Neural cell (in vitro differentiated cells): ENCODE data around the gene PDE9A. TPM values are rescaled to one million over a fixed set of nuclear protein-coding genes. Genes with fewer than 3 reads are reported as not detected.

Experiments
- H2AFZ ChIP-seq: fragments of 200-600, 300-800 bp; sonication (generic), shearing (Covaris generic); 2 replicates; pipeline ENCODE4 v1.6.0; 2014; ENCODE audit warnings: low read depth, mild to moderate bottlenecking, antibody characterized with exemption, low read length, moderate library complexity
- H3F3A ChIP-seq: fragments of 200-600 bp; shearing (Covaris generic); 2 replicates; pipeline ENCODE4 v1.6.1; 2016; ENCODE audit warnings: mild to moderate bottlenecking, moderate library complexity, mixed read lengths, antibody characterized with exemption, low read length; ENCODE audit not compliant: insufficient read depth, poor library complexity, severe bottlenecking
- H3K27ac ChIP-seq: fragments of 200-600, 300-800 bp; sonication (generic), shearing (Covaris generic); 2 replicates; pipeline ENCODE4 v1.5.1; 2014; ENCODE audit warnings: mild to moderate bottlenecking, low read length, moderate library complexity
- H3K27me3 ChIP-seq: fragments of 300-800, 200-600 bp; sonication (generic), shearing (Covaris generic); 2 replicates; pipeline ENCODE4 v1.6.0; 2014; ENCODE audit warnings: mild to moderate bottlenecking, low read depth, low read length, moderate library complexity; ENCODE audit not compliant: insufficient read depth
- H3K36me3 ChIP-seq: fragments of 300-800, 200-600 bp; sonication (generic), shearing (Covaris generic); 2 replicates; pipeline ENCODE4 v1.5.1; 2014; ENCODE audit warnings: mild to moderate bottlenecking, antibody characterized with exemption, low read length, moderate library complexity; ENCODE audit not compliant: insufficient read depth
- H3K4me2 ChIP-seq: fragments of 300-800, 200-600 bp; sonication (generic), shearing (Covaris generic); 2 replicates; pipeline ENCODE4 v1.6.0; 2014; ENCODE audit warnings: mild to moderate bottlenecking, low read length
- H3K4me3 ChIP-seq: fragments of 300-800, 200-600 bp; sonication (generic), shearing (Covaris generic); 2 replicates; pipeline ENCODE4 v1.5.1; 2014; ENCODE audit warnings: mild to moderate bottlenecking, low read length, moderate library complexity
- H3K79me2 ChIP-seq: fragments of 200-600 bp; shearing (Covaris generic); replicated peaks from 2 replicates; pipeline ENCODE4 v1.6.0; 2014; ENCODE audit warnings: mild to moderate bottlenecking, low read length, moderate library complexity; ENCODE audit not compliant: insufficient read depth
- H3K9ac ChIP-seq: fragments of 300-800, 200-600 bp; sonication (generic), shearing (Covaris generic); 2 replicates; pipeline ENCODE4 v1.6.1; 2016; ENCODE audit warnings: mild to moderate bottlenecking, low read length, mixed read lengths
- H3K9me2 ChIP-seq: fragments of 200-600 bp; shearing (Covaris generic); 2 replicates; pipeline ENCODE4 v1.6.1; 2016; ENCODE audit warnings: mild to moderate bottlenecking, low read length, mixed read lengths; ENCODE audit not compliant: insufficient read depth
- H3K9me3 ChIP-seq: fragments of 200-600, 300-800 bp; sonication (generic), shearing (Covaris generic); 2 replicates; pipeline ENCODE4 v1.6.1; 2016; ENCODE audit warnings: mild to moderate bottlenecking, mixed run types, low read length, moderate library complexity, mixed read lengths
- H4K20me1 ChIP-seq: fragments of 200-600 bp; shearing (Covaris generic); 2 replicates; pipeline ENCODE4 v1.6.1; 2016; ENCODE audit warnings: mild to moderate bottlenecking, mixed run types; ENCODE audit not compliant: insufficient read depth
- EP300 ChIP-seq: fragments of 450-650 bp; conservative IDR thresholded peaks from 2 replicates; pipeline ENCODE4 v1.6.1; 2014; ENCODE audit warnings: antibody characterized with exemption, mild to moderate bottlenecking, moderate library complexity; ENCODE audit not compliant: poor library complexity, severe bottlenecking
- EZH2 ChIP-seq: fragments of 200-600, 300-800 bp; shearing (Covaris generic), sonication (generic); IDR thresholded peaks from 2 replicates; pipeline ENCODE4 v1.6.1; 2014; ENCODE audit warnings: antibody characterized with exemption, low read length, borderline replicate concordance, mild to moderate bottlenecking; ENCODE audit not compliant: insufficient read depth, poor library complexity, severe bottlenecking
- MXI1 ChIP-seq: fragments of 450-650 bp; conservative IDR thresholded peaks from 2 replicates; pipeline ENCODE4 v1.6.1; 2014; ENCODE audit warnings: antibody characterized with exemption, mild to moderate bottlenecking; ENCODE audit not compliant: poor library complexity, severe bottlenecking
- POLR2AphosphoS5 ChIP-seq: IDR thresholded peaks from 2 replicates; pipeline ENCODE4 v1.6.1; 2012
- RAD21 ChIP-seq: fragments of 450-650 bp; conservative IDR thresholded peaks from 2 replicates; pipeline ENCODE4 v1.6.1; 2014; ENCODE audit warnings: antibody characterized with exemption, mild to moderate bottlenecking, moderate library complexity
- SMC3 ChIP-seq: fragments of 450-650 bp; conservative IDR thresholded peaks from 2 replicates; pipeline ENCODE4 v1.6.1; 2014; ENCODE audit warnings: antibody characterized with exemption, mild to moderate bottlenecking, moderate library complexity; ENCODE audit not compliant: poor library complexity
- TAF1 ChIP-seq: IDR thresholded peaks from 2 replicates; pipeline ENCODE4 v1.6.1; 2012; ENCODE audit warnings: low read depth
- polyA plus RNA-seq: library from polyadenylated mRNA; depleted of rRNA; stranded (reverse); fragments of >200 nt; gene quantifications from 2 replicates; pipeline ENCODE4 v1.2.3, GENCODE V29; 2014
- TF ChIP-seq, protein P1 (sequence below): IDR thresholded peaks from 2 replicates; pipeline ENCODE4 v1.6.1; 2012; ENCODE audit warnings: borderline replicate concordance
- TF ChIP-seq, protein P2 (sequence below): fragments of 450-650 bp; IDR thresholded peaks from 2 replicates; pipeline ENCODE4 v1.5.1; 2014; ENCODE audit warnings: antibody characterized with exemption, mild to moderate bottlenecking, moderate library complexity; ENCODE audit not compliant: poor library complexity, severe bottlenecking

Gene PDE9A
- polyA plus RNA-seq, 1 donor from 2014 or later = 32.2 TPM

DNA sequence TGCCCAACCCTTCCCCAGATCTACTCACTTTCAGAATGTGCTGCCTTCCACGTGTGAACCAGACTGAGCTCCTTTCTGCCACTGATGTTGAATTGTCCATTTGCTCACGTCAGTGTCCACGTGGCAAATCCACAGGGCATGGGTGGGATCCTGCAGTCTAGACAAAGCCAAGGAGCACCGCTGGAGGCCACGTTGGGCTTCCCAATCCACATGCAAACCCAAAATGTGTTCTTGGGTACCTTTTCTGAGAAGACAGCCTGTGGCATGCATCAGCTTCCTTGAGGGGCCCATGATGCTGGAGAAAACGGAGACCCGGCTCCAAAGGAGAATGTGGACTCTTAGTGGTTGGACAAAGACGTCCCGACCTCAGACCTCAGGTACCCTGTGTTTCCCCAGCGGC lies 87.6 kb downstream of the PDE9A start:
- no peaks in the 10 kb centered on the region for H3F3A ChIP-seq
- H3K4me2 ChIP-seq = no peak overlapping the region
- H3K9ac ChIP-seq = no peak overlapping the region
- no peaks in the 10 kb centered on the region for H3K79me2 ChIP-seq
- H2AFZ ChIP-seq = no peak overlapping the region
- H4K20me1 ChIP-seq = no peaks in the 10 kb centered on the region
- H3K27ac ChIP-seq = no peak overlapping the region
- H3K9me3 ChIP-seq = no peaks in the 10 kb centered on the region
- peaks cover under 1% of the 10 kb centered on the region for H3K36me3 ChIP-seq
- H3K9me2 ChIP-seq = no peaks in the 10 kb centered on the region
- H3K4me3 ChIP-seq = no peak overlapping the region
- TF ChIP-seq POLR2AphosphoS5 (no peak), MXI1 (no peak), RAD21 (no peak), TAF1 (no peak), EZH2 (no peak), SMC3 (no peak), EP300 (no peak)
- TF ChIP-seq, protein P1, sequence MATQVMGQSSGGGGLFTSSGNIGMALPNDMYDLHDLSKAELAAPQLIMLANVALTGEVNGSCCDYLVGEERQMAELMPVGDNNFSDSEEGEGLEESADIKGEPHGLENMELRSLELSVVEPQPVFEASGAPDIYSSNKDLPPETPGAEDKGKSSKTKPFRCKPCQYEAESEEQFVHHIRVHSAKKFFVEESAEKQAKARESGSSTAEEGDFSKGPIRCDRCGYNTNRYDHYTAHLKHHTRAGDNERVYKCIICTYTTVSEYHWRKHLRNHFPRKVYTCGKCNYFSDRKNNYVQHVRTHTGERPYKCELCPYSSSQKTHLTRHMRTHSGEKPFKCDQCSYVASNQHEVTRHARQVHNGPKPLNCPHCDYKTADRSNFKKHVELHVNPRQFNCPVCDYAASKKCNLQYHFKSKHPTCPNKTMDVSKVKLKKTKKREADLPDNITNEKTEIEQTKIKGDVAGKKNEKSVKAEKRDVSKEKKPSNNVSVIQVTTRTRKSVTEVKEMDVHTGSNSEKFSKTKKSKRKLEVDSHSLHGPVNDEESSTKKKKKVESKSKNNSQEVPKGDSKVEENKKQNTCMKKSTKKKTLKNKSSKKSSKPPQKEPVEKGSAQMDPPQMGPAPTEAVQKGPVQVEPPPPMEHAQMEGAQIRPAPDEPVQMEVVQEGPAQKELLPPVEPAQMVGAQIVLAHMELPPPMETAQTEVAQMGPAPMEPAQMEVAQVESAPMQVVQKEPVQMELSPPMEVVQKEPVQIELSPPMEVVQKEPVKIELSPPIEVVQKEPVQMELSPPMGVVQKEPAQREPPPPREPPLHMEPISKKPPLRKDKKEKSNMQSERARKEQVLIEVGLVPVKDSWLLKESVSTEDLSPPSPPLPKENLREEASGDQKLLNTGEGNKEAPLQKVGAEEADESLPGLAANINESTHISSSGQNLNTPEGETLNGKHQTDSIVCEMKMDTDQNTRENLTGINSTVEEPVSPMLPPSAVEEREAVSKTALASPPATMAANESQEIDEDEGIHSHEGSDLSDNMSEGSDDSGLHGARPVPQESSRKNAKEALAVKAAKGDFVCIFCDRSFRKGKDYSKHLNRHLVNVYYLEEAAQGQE = no peak
- TF ChIP-seq, protein P2, sequence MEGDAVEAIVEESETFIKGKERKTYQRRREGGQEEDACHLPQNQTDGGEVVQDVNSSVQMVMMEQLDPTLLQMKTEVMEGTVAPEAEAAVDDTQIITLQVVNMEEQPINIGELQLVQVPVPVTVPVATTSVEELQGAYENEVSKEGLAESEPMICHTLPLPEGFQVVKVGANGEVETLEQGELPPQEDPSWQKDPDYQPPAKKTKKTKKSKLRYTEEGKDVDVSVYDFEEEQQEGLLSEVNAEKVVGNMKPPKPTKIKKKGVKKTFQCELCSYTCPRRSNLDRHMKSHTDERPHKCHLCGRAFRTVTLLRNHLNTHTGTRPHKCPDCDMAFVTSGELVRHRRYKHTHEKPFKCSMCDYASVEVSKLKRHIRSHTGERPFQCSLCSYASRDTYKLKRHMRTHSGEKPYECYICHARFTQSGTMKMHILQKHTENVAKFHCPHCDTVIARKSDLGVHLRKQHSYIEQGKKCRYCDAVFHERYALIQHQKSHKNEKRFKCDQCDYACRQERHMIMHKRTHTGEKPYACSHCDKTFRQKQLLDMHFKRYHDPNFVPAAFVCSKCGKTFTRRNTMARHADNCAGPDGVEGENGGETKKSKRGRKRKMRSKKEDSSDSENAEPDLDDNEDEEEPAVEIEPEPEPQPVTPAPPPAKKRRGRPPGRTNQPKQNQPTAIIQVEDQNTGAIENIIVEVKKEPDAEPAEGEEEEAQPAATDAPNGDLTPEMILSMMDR = no peak
- H3K27me3 ChIP-seq = no peaks in the 10 kb centered on the region

GRCh38 chr21:42744520-42745445 lies 91.4 kb downstream of the PDE9A start:
- H3K36me3 ChIP-seq = no peaks in the 10 kb centered on the region
- no peaks in the 10 kb centered on the region for H3K9me3 ChIP-seq
- no peaks in the 10 kb centered on the region for H4K20me1 ChIP-seq
- H3F3A ChIP-seq = no peaks in the 10 kb centered on the region
- H3K4me2 ChIP-seq = no peak overlapping the region
- H3K79me2 ChIP-seq = no peaks in the 10 kb centered on the region
- H3K9me2 ChIP-seq = no peaks in the 10 kb centered on the region
- H3K27me3 ChIP-seq = no peaks in the 10 kb centered on the region
- TF ChIP-seq SMC3 = no peak
- TF ChIP-seq TAF1 = no peak
- TF ChIP-seq, protein P2 = no peak
- TF ChIP-seq, protein P1 = no peak
- TF ChIP-seq RAD21 = no peak
- TF ChIP-seq POLR2AphosphoS5 = no peak
- TF ChIP-seq EZH2 = no peak
- no peak for TF ChIP-seq EP300
- no peak for TF ChIP-seq MXI1
- no peak overlapping the region for H3K9ac ChIP-seq
- H3K4me3 ChIP-seq = no peak overlapping the region
- no peak overlapping the region for H3K27ac ChIP-seq
- H2AFZ ChIP-seq = no peak overlapping the region
